Fibroblast of skin of left biceps (primary cell): ENCODE data around the gene NEB.
"Not testable (repeated sequence)": the region's sequence is repeated elsewhere in the genome, so short reads cannot be mapped to it uniquely, and the experiment has no call there.

ENCODE experiments used
- DNase-seq, 2 experiments: peaks; one replicate each; pipeline ENCODE4 v3.0.0-alpha.2; 2013; ENCODE audit warnings: low read depth in 2 of 2

The NEB gene

GRCh38 chr2:151707857-151708256 lies 26.4 kb downstream of the NEB start:
- DNase-seq, result no peak

- not testable (repeated sequence) for DNase-seq
Observed at GRCh38 chr2:151704480-151704961, 29.8 kb downstream of the NEB start.

- DNase-seq, result not testable (repeated sequence)
Observed at GRCh38 chr2:151698134-151698533, 36.1 kb downstream of the NEB start.

- DNase-seq, result no peak
Observed at GRCh38 chr2:151695778-151696177, 38.5 kb downstream of the NEB start.

GRCh38 chr2:151691631-151692030 lies 42.6 kb downstream of the NEB start:
- DNase-seq, result no peak

GRCh38 chr2:151688719-151689118 lies 45.6 kb downstream of the NEB start:
- no peak for DNase-seq

- no peak for DNase-seq
Observed at GRCh38 chr2:151682459-151683003, 51.7 kb downstream of the NEB start.

GRCh38 chr2:151681051-151681450 lies 53.2 kb downstream of the NEB start:
- no peak for DNase-seq

GRCh38 chr2:151679994-151680393 lies 54.3 kb downstream of the NEB start:
- DNase-seq, result no peak

- no peak for DNase-seq
Observed at GRCh38 chr2:151678849-151679248, 55.4 kb downstream of the NEB start.

- DNase-seq, result no peak
Observed at GRCh38 chr2:151673016-151673415, 61.3 kb downstream of the NEB start.

GRCh38 chr2:151672277-151672676 lies 62.0 kb downstream of the NEB start:
- DNase-seq, result no peak

GRCh38 chr2:151670846-151671597 lies 63.3 kb downstream of the NEB start:
- no peak for DNase-seq

- DNase-seq, result no peak
Observed at GRCh38 chr2:151670346-151670745, 63.9 kb downstream of the NEB start.

- no peak for DNase-seq
Observed at GRCh38 chr2:151669585-151670081, 64.6 kb downstream of the NEB start.

- no peak for DNase-seq
Observed at GRCh38 chr2:151668737-151669136, 65.5 kb downstream of the NEB start.

- DNase-seq, result no peak
Observed at GRCh38 chr2:151665959-151666358, 68.3 kb downstream of the NEB start.

GRCh38 chr2:151664520-151664919 lies 69.8 kb downstream of the NEB start:
- DNase-seq, result no peak

GRCh38 chr2:151661625-151662024 lies 72.7 kb downstream of the NEB start:
- no peak for DNase-seq

- DNase-seq, result no peak
Observed at GRCh38 chr2:151658081-151658480, 76.2 kb downstream of the NEB start.

- DNase-seq, result no peak
Observed at GRCh38 chr2:151657667-151658076, 76.6 kb downstream of the NEB start.

GRCh38 chr2:151655663-151656398 lies 78.4 kb downstream of the NEB start:
- DNase-seq, result no peak

GRCh38 chr2:151654891-151655290 lies 79.4 kb downstream of the NEB start:
- no peak for DNase-seq
